Stomach smooth muscle (tissue), 2 donors: ENCODE results near the gene RBBP4.

Experiments used
- H3K27ac ChIP-seq: one replicate; pipeline ENCODE4 v1.7.0; 2013; ENCODE audit warnings: mild to moderate bottlenecking, low read length, inconsistent platforms
- H3K27me3 ChIP-seq, 2 donors: one replicate each; pipeline ENCODE4 v1.7.0; 2013; ENCODE audit warnings: low read length in 2 of 2; ENCODE audit not compliant: insufficient read depth in 2 of 2, control insufficient read depth in 1 of 2
- H3K36me3 ChIP-seq, 2 donors: one replicate each; pipeline ENCODE4 v1.7.0; 2013; ENCODE audit warnings: low read length in 2 of 2; ENCODE audit not compliant: control insufficient read depth in 2 of 2, insufficient read depth in 2 of 2
- H3K4me1 ChIP-seq: one replicate; pipeline ENCODE4 v1.7.0; 2013; ENCODE audit warnings: low read length; ENCODE audit not compliant: control insufficient read depth, insufficient read depth
- H3K4me3 ChIP-seq, 2 donors: one replicate each; pipeline ENCODE4 v1.7.0; 2013; ENCODE audit warnings: low read length in 2 of 2
- H3K9ac ChIP-seq, 2 donors: one replicate each; pipeline ENCODE4 v1.7.0; 2013; ENCODE audit warnings: low read length in 2 of 2, mild to moderate bottlenecking in 1 of 2
- H3K9me3 ChIP-seq, 2 donors: one replicate each; pipeline ENCODE4 v1.7.0; 2013; ENCODE audit warnings: low read length in 2 of 2; ENCODE audit not compliant: control insufficient read depth in 2 of 2
- donor health status: healthy.
- donor health status: Pancreatic carcinoma.

Gene RBBP4

GRCh38 chr1:32724678-32725614, 73.9 kb downstream of the RBBP4 start:
- Histone ChIP-seq H3K9ac (no peak overlapping the region), H3K27ac (no peak overlapping the region), H3K27me3 (no peaks in the 10 kb centered on the region), H3K36me3 (no peaks in the 10 kb centered on the region), H3K9me3 (no peaks in the 10 kb centered on the region), H3K4me1 (no peaks in the 10 kb centered on the region), H3K4me3 (no peak overlapping the region)

DNA sequence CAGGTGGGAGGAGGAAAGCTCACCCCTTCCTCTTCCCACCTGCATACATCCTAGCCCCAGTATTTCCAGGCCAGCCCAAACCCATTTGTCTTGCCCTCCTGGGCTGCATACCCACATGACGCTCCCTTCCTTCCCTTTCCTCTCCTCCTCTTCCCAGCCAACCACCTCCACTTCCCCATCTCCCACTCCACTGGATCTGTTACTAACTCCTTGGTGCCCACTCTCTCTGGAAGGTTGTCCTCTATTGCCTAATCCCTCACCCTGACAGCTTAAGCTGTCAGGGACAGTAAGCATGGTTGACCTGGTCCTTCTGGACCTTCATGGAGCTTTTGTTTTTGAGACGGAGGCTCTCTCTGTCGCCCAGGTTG, 74.6 kb downstream of the RBBP4 start:
- H3K27me3 ChIP-seq = no peaks in the 10 kb centered on the region
- H3K9me3 ChIP-seq = no peaks in the 10 kb centered on the region
- no peaks in the 10 kb centered on the region for H3K4me1 ChIP-seq
- no peak overlapping the region for H3K9ac ChIP-seq
- no peak overlapping the region for H3K27ac ChIP-seq
- H3K36me3 ChIP-seq = no peaks in the 10 kb centered on the region
- H3K4me3 ChIP-seq = no peak overlapping the region

- H3K9me3 ChIP-seq = no peaks in the 10 kb centered on the region
- no peak overlapping the region for H3K4me3 ChIP-seq
- H3K36me3 ChIP-seq = no peaks in the 10 kb centered on the region
- H3K9ac ChIP-seq = no peak overlapping the region
- H3K4me1 ChIP-seq = no peaks in the 10 kb centered on the region
- no peaks in the 10 kb centered on the region for H3K27me3 ChIP-seq
- no peak overlapping the region for H3K27ac ChIP-seq
These were observed 76.9 kb downstream of the RBBP4 start for GRCh38 chr1:32727876-32728275.

- H3K9me3 ChIP-seq = no peaks in the 10 kb centered on the region
- H3K4me1 ChIP-seq = no peaks in the 10 kb centered on the region
- no peak overlapping the region for H3K9ac ChIP-seq
- H3K36me3 ChIP-seq = no peaks in the 10 kb centered on the region
- H3K27me3 ChIP-seq = no peaks in the 10 kb centered on the region
- no peak overlapping the region for H3K27ac ChIP-seq
- no peak overlapping the region for H3K4me3 ChIP-seq
These were observed 77.5 kb downstream of the RBBP4 start for GRCh38 chr1:32728413-32729077.

- H3K4me3 ChIP-seq = no peak overlapping the region
- H3K9ac ChIP-seq = no peak overlapping the region
- no peaks in the 10 kb centered on the region for H3K9me3 ChIP-seq
- no peak overlapping the region for H3K27ac ChIP-seq
- H3K27me3 ChIP-seq = no peaks in the 10 kb centered on the region
- H3K36me3 ChIP-seq = no peaks in the 10 kb centered on the region
- H3K4me1 ChIP-seq = no peaks in the 10 kb centered on the region
These were observed 78.4 kb downstream of the RBBP4 start for GRCh38 chr1:32729254-32730046.

DNA sequence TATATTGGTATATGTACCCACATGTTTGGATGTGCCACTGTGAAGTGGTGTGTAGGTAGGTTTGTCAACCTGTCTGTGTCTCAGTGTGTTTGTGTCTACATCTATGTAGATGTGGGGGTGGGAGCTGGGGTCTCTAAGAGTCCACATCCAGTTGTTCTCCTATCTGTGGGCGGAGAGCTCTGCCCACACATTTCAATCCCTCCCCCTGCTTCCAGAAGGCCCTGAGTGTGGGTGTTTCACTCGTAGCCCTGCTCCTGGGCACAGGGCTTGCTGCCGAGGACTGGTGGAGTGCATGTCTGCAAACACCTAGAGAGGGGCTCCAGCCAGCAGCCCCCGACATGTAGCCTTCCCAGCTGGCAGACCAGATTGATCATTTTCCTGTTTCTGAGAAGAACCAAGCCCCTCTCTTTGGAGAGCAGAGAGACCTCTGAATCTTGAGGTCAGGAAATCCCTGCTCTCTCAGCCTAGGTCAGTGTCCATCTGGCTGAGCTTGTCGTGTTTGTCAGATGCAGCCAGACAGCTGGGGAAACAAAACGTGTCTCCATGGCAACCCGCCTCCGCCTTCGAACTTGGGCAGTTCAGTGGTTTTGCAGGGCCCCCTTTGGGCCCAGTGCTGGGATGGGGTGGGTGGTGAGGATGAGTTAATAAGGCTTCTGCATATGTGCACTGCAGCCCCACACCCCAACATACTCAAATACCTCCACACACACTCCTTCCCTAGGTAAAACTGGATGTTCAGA, 82.7 kb downstream of the RBBP4 start:
- H3K4me3 ChIP-seq = no peak overlapping the region
- H3K27me3 ChIP-seq = no peaks in the 10 kb centered on the region
- H3K4me1 ChIP-seq = no peaks in the 10 kb centered on the region
- no peaks in the 10 kb centered on the region for H3K9me3 ChIP-seq
- H3K27ac ChIP-seq = no peak overlapping the region
- H3K9ac ChIP-seq = no peak overlapping the region
- no peaks in the 10 kb centered on the region for H3K36me3 ChIP-seq
